Kidney (tissue), 14 donors: ENCODE results near the gene VPS16. TPM values are rescaled to one million over a fixed set of nuclear protein-coding genes. Genes with fewer than 3 reads are reported as not detected.

Source experiments
- DNase-seq, 5 donors: peaks; one replicate each; pipeline ENCODE4 v3.0.0-alpha.2; 2013 to 2020
- FAIRE-seq: peaks from 2 replicates; lab custom pipeline; 2012; peaks lifted over from hg19 to GRCh38; lab: Jason Lieb, UNC
- H3K27ac ChIP-seq, 2 donors: one replicate each; pipeline ENCODE4 v1.7.0; 2013; ENCODE audit warnings: low read depth in 2 of 2, low read length in 2 of 2, inconsistent platforms in 1 of 2
- H3K27me3 ChIP-seq: one replicate; pipeline ENCODE4 v1.7.1; 2013; ENCODE audit warnings: low read length, inconsistent platforms; ENCODE audit not compliant: control insufficient read depth, insufficient read depth
- H3K36me3 ChIP-seq, 3 donors: one replicate each; pipeline versions ENCODE4 v1.7.0 to v1.7.1; 2013; ENCODE audit warnings: low read length in 3 of 3, control low read depth in 1 of 3, inconsistent platforms in 1 of 3; ENCODE audit not compliant: insufficient read depth in 3 of 3, control insufficient read depth in 2 of 3
- H3K4me1 ChIP-seq, 3 donors: one replicate each; pipeline versions ENCODE4 v1.7.0 to v1.7.1; 2013; ENCODE audit warnings: low read length in 3 of 3, inconsistent platforms in 1 of 3, low read depth in 1 of 3; ENCODE audit not compliant: control insufficient read depth in 2 of 3, insufficient read depth in 2 of 3
- H3K4me3 ChIP-seq, 3 donors: one replicate each; pipeline versions ENCODE4 v1.7.0 to v1.8.1; 2013; ENCODE audit warnings: low read length in 3 of 3, control low read depth in 1 of 3, inconsistent platforms in 1 of 3
- H3K9ac ChIP-seq, 3 donors: one replicate each; pipeline versions ENCODE4 v1.7.0 to v1.7.1; 2013; ENCODE audit warnings: low read length in 3 of 3, control low read depth in 1 of 3, inconsistent platforms in 1 of 3
- H3K9me3 ChIP-seq, 3 donors: one replicate each; pipeline versions ENCODE4 v1.7.0 to v1.7.1; 2013; ENCODE audit warnings: low read length in 3 of 3, control low read depth in 1 of 3, inconsistent platforms in 1 of 3; ENCODE audit not compliant: control insufficient read depth in 2 of 3, insufficient read depth in 1 of 3
- intact Hi-C: fragments of 100-400 bp; cut with DNase I; formaldehyde crosslinking; loops from one replicate; pipeline ENCODE4 v1.11.1; 2022
- polyA plus RNA-seq: library from polyadenylated mRNA; stranded (reverse); fragments of 350-450 nt; fragmentation: Illumina TruSeq; extraction: RNeasy Lipid Tissue Mini Kit (QIAGEN cat#74804); gene quantifications from one replicate; pipeline ENCODE4 v1.2.3, GENCODE V29; 2014; ENCODE audit warnings: low read depth, low replicate concordance; ENCODE audit not compliant: insufficient read depth
- total RNA-seq: library from RNA; stranded (reverse); fragmentation: NEBNext Ultra II Directional; extraction: Animal tissue kit (Norgen Biotek cat#: 25700); gene quantifications from one replicate; pipeline ENCODE4 v1.2.1, GENCODE V29; 2021
- TF ChIP-seq, protein P1 (sequence below): IDR thresholded peaks from 3 replicates; pipeline ENCODE4 v1.5.1; 2012; ENCODE audit warnings: mild to moderate bottlenecking, moderate library complexity, borderline replicate concordance; ENCODE audit not compliant: insufficient read depth; ENCODE audit errors: extremely low read depth
- donor health status: control.
- donor health status: control.
- donor health status: control.
- donor health status: control.
- donor health status: control.
- donor health status: DM: yes; HTN: yes; CAD: no.
- donor health status: Normal renal cell carcinoma (clear cell type).

VPS16 gene
- total and polyA plus RNA-seq, 2 donors from 2014 or later: 38.6 to 38.8 TPM

GRCh38 chr20:2899243-2899642, 58.7 kb downstream of the VPS16 start:
- Histone ChIP-seq H3K4me3 (no peak overlapping the region), H3K27me3 (no peaks in the 10 kb centered on the region), H3K4me1 (no peaks in the 10 kb centered on the region), H3K9me3 (no peaks in the 10 kb centered on the region), H3K36me3 (no peaks in the 10 kb centered on the region), H3K27ac (no peak overlapping the region), H3K9ac (no peak overlapping the region)
- TF ChIP-seq, protein P1, sequence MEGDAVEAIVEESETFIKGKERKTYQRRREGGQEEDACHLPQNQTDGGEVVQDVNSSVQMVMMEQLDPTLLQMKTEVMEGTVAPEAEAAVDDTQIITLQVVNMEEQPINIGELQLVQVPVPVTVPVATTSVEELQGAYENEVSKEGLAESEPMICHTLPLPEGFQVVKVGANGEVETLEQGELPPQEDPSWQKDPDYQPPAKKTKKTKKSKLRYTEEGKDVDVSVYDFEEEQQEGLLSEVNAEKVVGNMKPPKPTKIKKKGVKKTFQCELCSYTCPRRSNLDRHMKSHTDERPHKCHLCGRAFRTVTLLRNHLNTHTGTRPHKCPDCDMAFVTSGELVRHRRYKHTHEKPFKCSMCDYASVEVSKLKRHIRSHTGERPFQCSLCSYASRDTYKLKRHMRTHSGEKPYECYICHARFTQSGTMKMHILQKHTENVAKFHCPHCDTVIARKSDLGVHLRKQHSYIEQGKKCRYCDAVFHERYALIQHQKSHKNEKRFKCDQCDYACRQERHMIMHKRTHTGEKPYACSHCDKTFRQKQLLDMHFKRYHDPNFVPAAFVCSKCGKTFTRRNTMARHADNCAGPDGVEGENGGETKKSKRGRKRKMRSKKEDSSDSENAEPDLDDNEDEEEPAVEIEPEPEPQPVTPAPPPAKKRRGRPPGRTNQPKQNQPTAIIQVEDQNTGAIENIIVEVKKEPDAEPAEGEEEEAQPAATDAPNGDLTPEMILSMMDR: no peak
- intact Hi-C loops: no loop called here
- DNase-seq (no peak), FAIRE-seq (no peak)

DNA sequence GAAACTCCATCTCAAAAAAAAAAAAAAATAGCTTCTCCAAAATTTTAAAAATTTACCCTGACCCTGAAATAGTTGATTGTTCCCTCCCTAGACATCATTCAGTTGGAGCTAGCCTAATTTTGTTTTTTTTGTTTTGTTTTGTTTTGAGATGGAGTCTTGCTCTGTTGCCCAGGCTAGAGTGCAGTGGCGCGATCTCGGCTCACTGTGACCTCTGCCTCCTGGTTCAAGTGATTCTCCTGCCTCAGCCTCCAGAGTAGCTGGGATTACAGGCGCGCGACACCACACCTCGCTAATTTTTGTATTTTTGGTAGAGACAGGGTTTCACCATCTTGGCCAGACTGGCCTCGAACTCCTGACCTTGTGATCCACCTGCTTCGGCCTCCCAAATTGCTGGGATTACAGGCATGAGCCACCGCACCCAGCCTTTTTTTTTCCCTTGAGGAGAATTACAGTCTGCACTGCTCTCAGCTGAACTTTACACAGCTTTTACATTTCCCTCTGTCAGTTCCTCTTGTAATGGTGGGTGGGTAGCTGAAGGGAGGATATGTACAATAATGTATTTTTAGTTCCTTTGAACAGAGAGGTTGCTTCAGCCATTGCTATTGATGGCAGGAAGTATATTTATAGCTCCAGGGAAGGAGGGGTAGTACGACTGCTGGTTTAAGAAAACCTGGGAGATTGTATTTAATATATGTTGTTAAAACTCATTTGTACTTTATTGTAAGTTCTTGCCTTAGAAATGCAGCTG, 60.5 kb downstream of the VPS16 start:
- FAIRE-seq (no peak), DNase-seq (peak in 1 of 5 donors; percentile 35)
- Histone ChIP-seq H3K27me3 (no peaks in the 10 kb centered on the region), H3K36me3 (no peaks in the 10 kb centered on the region), H3K4me1 (no peaks in the 10 kb centered on the region), H3K9me3 (no peaks in the 10 kb centered on the region), H3K9ac (no peak overlapping the region), H3K4me3 (no peak overlapping the region), H3K27ac (no peak overlapping the region)
- TF ChIP-seq, protein P1: no peak
- intact Hi-C loops: no loop called here

- H3K9me3 ChIP-seq: no peaks in the 10 kb centered on the region
- H3K36me3 ChIP-seq: no peaks in the 10 kb centered on the region
- DNase-seq (no peak), FAIRE-seq (no peak)
- no peak overlapping the region for H3K4me3 ChIP-seq
- H3K9ac ChIP-seq: no peak overlapping the region
- H3K27ac ChIP-seq: no peak overlapping the region
- no peaks in the 10 kb centered on the region for H3K4me1 ChIP-seq
- TF ChIP-seq, protein P1: no peak
- H3K27me3 ChIP-seq: no peaks in the 10 kb centered on the region
- intact Hi-C loops: no loop called here
These were observed 61.7 kb downstream of the VPS16 start for GRCh38 chr20:2902291-2902690.
